ENCODE measurements around the gene TK2. TPM values are rescaled to one million over a fixed set of nuclear protein-coding genes. Genes with fewer than 3 reads are reported as not detected.
A peak's percentile ranks its signal among the peaks of the same experiment; 100 is the strongest.

The TK2 gene
- total RNA-seq, 4 donors from 2014 or later: 15.7 to 20.6 (median 16.6) TPM

- no peak for DNase-seq
- Histone ChIP-seq H3K4me3 (peak overlapping the region in 1 of 4 donors; percentile 37), H3K27ac (peak overlapping the region; percentile 97 to 99 (median 98)), H3K36me3 (peaks cover 0 to 3% (median 0%) of the 10 kb centered on the region in 4 donors), H3K27me3 (no peaks in the 10 kb centered on the region), H3K9me3 (no peaks in the 10 kb centered on the region), H3K4me1 (peaks cover 36 to 69% (median 38%) of the 10 kb centered on the region in 4 donors)
- in situ Hi-C loops (cut with MboI; ENCODE audit: low pct_ligation_motif_present in 1 of 4, low pct_unique_long_range_greater_than_20kb in 1 of 4, low sequenced_read_pairs in 3 of 4) (no loop called here), intact Hi-C loops (cut with DNase I; ENCODE audit: low total_unique reads) (no loop called here)
- 17 to 74% methylated on average over 1 to 8 of the region's 8 CpGs for WGBS, 2 donors (ENCODE audit: low coverage in 1 of 2)
- TF ChIP-seq POLR2AphosphoS5 (IDR thresholded peaks at IDR 0.05) (no peak), POLR2A (IDR thresholded peaks at IDR 0.05) (no peak), CTCF (IDR thresholded peaks at IDR 0.05) (no peak), EP300 (IDR thresholded peaks at IDR 0.05; ENCODE audit: low read depth) (no peak)
These were observed 32.2 kb downstream of the TK2 start for GRCh38 chr16:66517586-66518263.

GRCh38 chr16:66516808-66517585 lies 32.9 kb downstream of the TK2 start:
- TF ChIP-seq EP300 (IDR thresholded peaks at IDR 0.05; ENCODE audit: low read depth) (peak; percentile 83), POLR2A (IDR thresholded peaks at IDR 0.05) (peak; percentile 77), CTCF (IDR thresholded peaks at IDR 0.05) (no peak), POLR2AphosphoS5 (IDR thresholded peaks at IDR 0.05) (peak; percentile 65 to 87 (median 83))

GRCh38 chr16:66516509-66516807 lies 33.5 kb downstream of the TK2 start:
- in situ Hi-C loops (cut with MboI; ENCODE audit: low pct_ligation_motif_present in 1 of 4, low pct_unique_long_range_greater_than_20kb in 1 of 4, low sequenced_read_pairs in 3 of 4): no loop called here
- H3K4me1 ChIP-seq: peaks cover 31 to 66% (median 43%) of the 10 kb centered on the region in 4 donors

More at GRCh38 chr16:66516808-66517585, 32.9 kb downstream of the TK2 start:
- no peaks in the 10 kb centered on the region for H3K27me3 ChIP-seq
- peak overlapping the region; percentile 97 to 99 (median 98) for H3K27ac ChIP-seq
- H3K36me3 ChIP-seq: peaks cover 0 to 3% (median 0%) of the 10 kb centered on the region in 4 donors
- in situ Hi-C loops (cut with MboI; ENCODE audit: low pct_ligation_motif_present in 1 of 4, low pct_unique_long_range_greater_than_20kb in 1 of 4, low sequenced_read_pairs in 3 of 4): no loop called here
- H3K9me3 ChIP-seq: no peaks in the 10 kb centered on the region
- peak overlapping the region in 2 of 4 donors; percentile 17 to 37 for H3K4me3 ChIP-seq
- peaks cover 37 to 66% (median 39%) of the 10 kb centered on the region in 4 donors for H3K4me1 ChIP-seq
- intact Hi-C loops (cut with DNase I; ENCODE audit: low total_unique reads): no loop called here
- peak; percentile 97 for DNase-seq
- WGBS, 2 donors (ENCODE audit: low coverage in 1 of 2): 7 to 50% methylated on average over 1 to 15 of the region's 15 CpGs

More at GRCh38 chr16:66516509-66516807, 33.5 kb downstream of the TK2 start:
- no peaks in the 10 kb centered on the region for H3K27me3 ChIP-seq
- 18% methylated on average over 8 of the region's 8 CpGs; no CpG with 5 or more reads in 1 of the 2 donors for WGBS, 2 donors (ENCODE audit: low coverage in 1 of 2)
- no peaks in the 10 kb centered on the region for H3K9me3 ChIP-seq
- no peak for TF ChIP-seq EP300 (IDR thresholded peaks at IDR 0.05; ENCODE audit: low read depth)
- no peak for TF ChIP-seq POLR2A (IDR thresholded peaks at IDR 0.05)
- no peak for TF ChIP-seq POLR2AphosphoS5 (IDR thresholded peaks at IDR 0.05)
- no peak for TF ChIP-seq CTCF (IDR thresholded peaks at IDR 0.05)
- H3K36me3 ChIP-seq: peaks cover 0 to 3% (median 0%) of the 10 kb centered on the region in 4 donors
- H3K4me3 ChIP-seq: peak overlapping the region in 2 of 4 donors; percentile 7 to 17
- intact Hi-C loops (cut with DNase I; ENCODE audit: low total_unique reads): no loop called here
- H3K27ac ChIP-seq: peak overlapping the region; percentile 97 to 99 (median 98)
- DNase-seq: no peak

All from transverse colon (tissue), 4 donors.